ENCODE data around the gene HRH2.
"Not testable (repeated sequence)": the region's sequence is repeated elsewhere in the genome, so short reads cannot be mapped to it uniquely, and the experiment has no call there.

HRH2 gene

GRCh38 chr5:175741556-175741955 is 83.7 kb downstream of the HRH2 start:
- DNase-seq (ENCODE audit: low spot score), result no peak

- DNase-seq (ENCODE audit: low spot score), result no peak
These were observed 84.6 kb downstream of the HRH2 start for GRCh38 chr5:175742290-175742994.

- peak; percentile 44 for DNase-seq (ENCODE audit: low spot score)
These were observed 85.9 kb downstream of the HRH2 start for GRCh38 chr5:175743676-175744210.

- DNase-seq (ENCODE audit: low spot score), result no peak
These were observed 87.3 kb downstream of the HRH2 start for GRCh38 chr5:175745210-175745609.

- peak; percentile 63 for DNase-seq (ENCODE audit: low spot score)
These were observed 89.0 kb downstream of the HRH2 start for GRCh38 chr5:175746851-175747250.

GRCh38 chr5:175747539-175748060 is 89.7 kb downstream of the HRH2 start:
- DNase-seq (ENCODE audit: low spot score), result no peak

- DNase-seq (ENCODE audit: low spot score), result no peak
These were observed 90.8 kb downstream of the HRH2 start for GRCh38 chr5:175748650-175749049.

GRCh38 chr5:175749591-175749990 is 91.7 kb downstream of the HRH2 start:
- DNase-seq (ENCODE audit: low spot score), result no peak

- no peak for DNase-seq (ENCODE audit: low spot score)
These were observed 92.7 kb downstream of the HRH2 start for GRCh38 chr5:175750511-175750931.

GRCh38 chr5:175751369-175751768 is 93.5 kb downstream of the HRH2 start:
- DNase-seq (ENCODE audit: low spot score), result no peak

GRCh38 chr5:175752826-175753535 is 95.1 kb downstream of the HRH2 start:
- peak; percentile 21 for DNase-seq (ENCODE audit: low spot score)

GRCh38 chr5:175753536-175754402 is 95.9 kb downstream of the HRH2 start:
- no peak for DNase-seq (ENCODE audit: low spot score)

- DNase-seq (ENCODE audit: low spot score), result not testable (repeated sequence)
These were observed 102.1 kb downstream of the HRH2 start for GRCh38 chr5:175759991-175760390.

All from SW480 (cell line).